CD14-positive monocyte (primary cell): ENCODE data around the gene ITGA2B. TPM values are rescaled to one million over a fixed set of nuclear protein-coding genes. Genes with fewer than 3 reads are reported as not detected.
A peak's percentile ranks its signal among the peaks of the same experiment; 100 is the strongest.

Source experiments
- DNase-seq, 3 donors: peaks; one replicate each; pipeline ENCODE4 v3.0.0-alpha.2; 2011 to 2022
- H2AFZ ChIP-seq: 2 replicates; pipeline ENCODE4 v1.6.0; 2012; ENCODE audit warnings: mild to moderate bottlenecking, low read depth, low read length, inconsistent platforms; ENCODE audit not compliant: insufficient read depth, poor library complexity, severe bottlenecking
- H3K27ac ChIP-seq, 2 donors: 1 replicate in 1 of 2; 2 replicates in 1 of 2; pipeline ENCODE4 v1.5.1; 2012 to 2013; ENCODE audit warnings: low read length in 2 of 2, control low read depth in 1 of 2, inconsistent platforms in 1 of 2, low read depth in 1 of 2, mild to moderate bottlenecking in 1 of 2
- H3K27me3 ChIP-seq, 2 donors: one replicate each; pipeline versions ENCODE4 v1.6.0 to v1.6.1; 2011 to 2013; ENCODE audit warnings: low read length in 2 of 2; ENCODE audit not compliant: control insufficient read depth in 2 of 2, insufficient read depth in 2 of 2
- H3K36me3 ChIP-seq, 2 donors: replicated peaks in 1 of 2; 1 replicate in 1 of 2; 2 replicates in 1 of 2; pipeline versions ENCODE4 v1.5.1 to v1.6.1; 2012 to 2013; ENCODE audit warnings: low read length in 2 of 2, control low read depth in 1 of 2, inconsistent platforms in 1 of 2, mild to moderate bottlenecking in 1 of 2; ENCODE audit not compliant: insufficient read depth in 2 of 2, control insufficient read depth in 1 of 2
- H3K4me1 ChIP-seq, 2 donors: 1 replicate in 1 of 2; 2 replicates in 1 of 2; pipeline versions ENCODE4 v1.5.1 to v1.6.1; 2012 to 2013; ENCODE audit warnings: low read length in 2 of 2, control low read depth in 1 of 2, inconsistent platforms in 1 of 2, mild to moderate bottlenecking in 1 of 2, moderate library complexity in 1 of 2; ENCODE audit not compliant: insufficient read depth in 2 of 2, control insufficient read depth in 1 of 2
- H3K4me2 ChIP-seq: replicated peaks from 2 replicates; pipeline ENCODE3; 2012; ENCODE audit warnings: low read length, moderate library complexity, mild to moderate bottlenecking; ENCODE audit not compliant: poor library complexity, severe bottlenecking; ENCODE audit errors: extremely low read depth
- H3K4me3 ChIP-seq, 3 experiments: fragments of 200-600 bp in 1 of 3; sonication (generic) in 1 of 3; replicated peaks in 1 of 3; 1 replicate in 2 of 3; 2 replicates in 1 of 3; pipeline ENCODE4 v1.5.1; 2011 to 2013; ENCODE audit warnings: low read length in 3 of 3, mild to moderate bottlenecking in 3 of 3, control low read depth in 2 of 3, low read depth in 2 of 3, inconsistent platforms in 1 of 3, moderate library complexity in 1 of 3
- H3K79me2 ChIP-seq: 2 replicates; pipeline ENCODE4 v1.6.0; 2012; ENCODE audit warnings: mild to moderate bottlenecking, control low read depth, inconsistent platforms, low read length, moderate library complexity; ENCODE audit not compliant: insufficient read depth
- H3K9ac ChIP-seq: 2 replicates; pipeline ENCODE4 v1.6.0; 2017; ENCODE audit warnings: low read length, mild to moderate bottlenecking; ENCODE audit not compliant: insufficient read depth, poor library complexity, severe bottlenecking
- H3K9me3 ChIP-seq, 2 donors: replicated peaks in 1 of 2; 1 replicate in 1 of 2; 2 replicates in 1 of 2; pipeline versions ENCODE4 v1.5.1 to v1.6.1; 2012 to 2013; ENCODE audit warnings: low read length in 2 of 2, control low read depth in 1 of 2; ENCODE audit not compliant: control insufficient read depth in 1 of 2, insufficient read depth in 1 of 2
- H4K20me1 ChIP-seq: 2 replicates; pipeline ENCODE4 v1.6.0; 2012; ENCODE audit warnings: mild to moderate bottlenecking, low read length, control low read depth, moderate library complexity; ENCODE audit not compliant: insufficient read depth
- H3K27ac Mint-ChIP-seq, 7 donors: one replicate each; pipeline ENCODE4 v1.8.0; 2020; ENCODE audit warnings: mild to moderate bottlenecking in 7 of 7, mixed read lengths in 7 of 7, moderate library complexity in 6 of 7, inconsistent platforms in 2 of 7
- H3K27me3 Mint-ChIP-seq, 3 donors: one replicate each; pipeline ENCODE4 v1.8.0; 2021 to 2022; ENCODE audit warnings: low read depth in 3 of 3, mild to moderate bottlenecking in 3 of 3, mixed read lengths in 3 of 3, moderate library complexity in 3 of 3, inconsistent platforms in 1 of 3
- H3K36me3 Mint-ChIP-seq, 2 donors: one replicate each; pipeline ENCODE4 v1.8.0; 2020; ENCODE audit warnings: mixed read lengths in 2 of 2, inconsistent platforms in 1 of 2, mild to moderate bottlenecking in 1 of 2
- H3K4me1 Mint-ChIP-seq: one replicate; pipeline ENCODE4 v1.8.0; 2020; ENCODE audit warnings: mild to moderate bottlenecking, mixed read lengths
- H3K4me3 Mint-ChIP-seq, 2 donors: one replicate each; pipeline ENCODE4 v1.8.0; 2020; ENCODE audit warnings: mild to moderate bottlenecking in 2 of 2, mixed read lengths in 2 of 2, moderate library complexity in 1 of 2
- H3K9me3 Mint-ChIP-seq, 7 donors: one replicate each; pipeline ENCODE4 v1.8.0; 2020 to 2022; ENCODE audit warnings: mixed read lengths in 7 of 7, mild to moderate bottlenecking in 6 of 7, moderate library complexity in 6 of 7, inconsistent platforms in 2 of 7
- WGBS: methylation state at CpG from one replicate; pipeline ENCODE4 v1.1.5; 2013; ENCODE audit warnings: missing lambda C conversion rate; ENCODE audit not compliant: insufficient coverage; 5-methylcytosine and 5-hydroxymethylcytosine counted together
- intact Hi-C, 2 donors: fragments of 100-400 bp; cut with micrococcal nuclease; formaldehyde crosslinking; loops; one replicate each; pipeline versions ENCODE4 v1.15.0 to v1.15.1; 2023
- polyA plus RNA-seq, 3 donors: library from polyadenylated mRNA; depleted of rRNA in 1 of 3; unstranded in 2 of 3; stranded (reverse) in 1 of 3; fragments of 300-500 nt in 2 of 3; fragments of >200 nt in 1 of 3; fragmentation: Illumina TruSeq in 2 of 3; gene quantifications; 1 replicate in 2 of 3; 2 replicates in 1 of 3; pipeline ENCODE4 v1.2.3, GENCODE V29; 2012 to 2021
- TF ChIP-seq, protein P1 (sequence below): fragments of 200-600 bp; IDR thresholded peaks from one replicate; pipeline ENCODE4 v1.8.0; 2022; ENCODE audit warnings: antibody characterized with exemption, mild to moderate bottlenecking

ITGA2B gene
- polyA plus RNA-seq, 3 donors, result 0.21 to 1.2 (median 1.1) TPM

GRCh38 chr17:44432254-44433157 is 43.1 kb upstream of the ITGA2B start:
- no peak overlapping the region for H2AFZ ChIP-seq
- no peaks in the 10 kb centered on the region for H3K27me3 ChIP-seq
- no peaks in the 10 kb centered on the region for H3K4me1 ChIP-seq
- Mint-ChIP-seq H3K27me3 (peaks cover 0 to 1% (median 0%) of the 10 kb centered on the region in 3 donors), H3K27ac (peak overlapping the region in 1 of 7 donors; percentile 33), H3K36me3 (peaks cover 47 to 75% of the 10 kb centered on the region in 2 donors), H3K4me1 (no peaks in the 10 kb centered on the region), H3K4me3 (no peak overlapping the region), H3K9me3 (no peaks in the 10 kb centered on the region)
- peaks cover 30% of the 10 kb centered on the region for H4K20me1 ChIP-seq
- no peak for DNase-seq
- H3K9ac ChIP-seq, result no peak overlapping the region
- H3K4me3 ChIP-seq, result no peak overlapping the region
- H3K27ac ChIP-seq, result no peak overlapping the region
- no peak overlapping the region for H3K4me2 ChIP-seq
- TF ChIP-seq, protein P1, sequence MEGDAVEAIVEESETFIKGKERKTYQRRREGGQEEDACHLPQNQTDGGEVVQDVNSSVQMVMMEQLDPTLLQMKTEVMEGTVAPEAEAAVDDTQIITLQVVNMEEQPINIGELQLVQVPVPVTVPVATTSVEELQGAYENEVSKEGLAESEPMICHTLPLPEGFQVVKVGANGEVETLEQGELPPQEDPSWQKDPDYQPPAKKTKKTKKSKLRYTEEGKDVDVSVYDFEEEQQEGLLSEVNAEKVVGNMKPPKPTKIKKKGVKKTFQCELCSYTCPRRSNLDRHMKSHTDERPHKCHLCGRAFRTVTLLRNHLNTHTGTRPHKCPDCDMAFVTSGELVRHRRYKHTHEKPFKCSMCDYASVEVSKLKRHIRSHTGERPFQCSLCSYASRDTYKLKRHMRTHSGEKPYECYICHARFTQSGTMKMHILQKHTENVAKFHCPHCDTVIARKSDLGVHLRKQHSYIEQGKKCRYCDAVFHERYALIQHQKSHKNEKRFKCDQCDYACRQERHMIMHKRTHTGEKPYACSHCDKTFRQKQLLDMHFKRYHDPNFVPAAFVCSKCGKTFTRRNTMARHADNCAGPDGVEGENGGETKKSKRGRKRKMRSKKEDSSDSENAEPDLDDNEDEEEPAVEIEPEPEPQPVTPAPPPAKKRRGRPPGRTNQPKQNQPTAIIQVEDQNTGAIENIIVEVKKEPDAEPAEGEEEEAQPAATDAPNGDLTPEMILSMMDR, result no peak
- intact Hi-C loops, result no loop called here
- peaks cover 60 to 88% of the 10 kb centered on the region in 2 donors for H3K36me3 ChIP-seq
- H3K9me3 ChIP-seq, result no peaks in the 10 kb centered on the region
- H3K79me2 ChIP-seq, result peaks cover under 1% of the 10 kb centered on the region
- 100% methylated on average over 3 of the region's 9 CpGs for WGBS

GRCh38 chr17:44424828-44425461 is 35.5 kb upstream of the ITGA2B start:
- intact Hi-C loops, result no loop called here
- no peak for DNase-seq
- Histone ChIP-seq H4K20me1 (peaks cover 29% of the 10 kb centered on the region), H3K27me3 (no peaks in the 10 kb centered on the region), H3K4me1 (no peaks in the 10 kb centered on the region), H3K9ac (no peak overlapping the region), H2AFZ (no peak overlapping the region), H3K79me2 (no peaks in the 10 kb centered on the region), H3K4me2 (no peak overlapping the region), H3K9me3 (no peaks in the 10 kb centered on the region), H3K36me3 (peaks cover 60 to 93% of the 10 kb centered on the region in 2 donors), H3K4me3 (no peak overlapping the region), H3K27ac (no peak overlapping the region)
- H3K36me3 Mint-ChIP-seq, result peaks cover 46 to 72% of the 10 kb centered on the region in 2 donors
- no peak overlapping the region for H3K27ac Mint-ChIP-seq
- WGBS, result no CpG with 5 or more reads among the region's 3 CpGs
- TF ChIP-seq, protein P1, result no peak
- no peak overlapping the region for H3K4me3 Mint-ChIP-seq
- H3K4me1 Mint-ChIP-seq, result no peaks in the 10 kb centered on the region
- no peaks in the 10 kb centered on the region for H3K27me3 Mint-ChIP-seq
- no peaks in the 10 kb centered on the region for H3K9me3 Mint-ChIP-seq
